Stimulated activated CD4-positive, alpha-beta T cell treated with anti-CD3 and anti-CD28 coated beads, Interleukin-4, amount 100 ng/mL, for 4 hours (primary cell): Measurements from ENCODE around the gene RBM24.

Experiments used
- DNase-seq, 2 experiments: peaks; one replicate each; pipeline ENCODE4 v3.0.0-alpha.2; 2020

RBM24 gene

GRCh38 chr6:17281100-17281496 lies at the start of gene RBM24:
TSS of gene RBM24 (plus strand) at chr6:17281361. CDS start at chr6:17281582, 221 bp downstream.
- DNase-seq: peak; percentile 11 to 37

GRCh38 chr6:17233531-17233930 lies 47.6 kb upstream of the RBM24 start:
- no peak for DNase-seq

- DNase-seq: no peak
Measured at GRCh38 chr6:17237246-17237645, 43.9 kb upstream of the RBM24 start.

GRCh38 chr6:17239260-17239659 lies 41.9 kb upstream of the RBM24 start:
- DNase-seq: no peak

GRCh38 chr6:17240803-17241500 lies 40.2 kb upstream of the RBM24 start:
- DNase-seq: no peak

- DNase-seq: no peak
Measured at GRCh38 chr6:17242087-17242486, 39.1 kb upstream of the RBM24 start.

- no peak for DNase-seq
Measured at GRCh38 chr6:17250237-17250636, 30.9 kb upstream of the RBM24 start.

- DNase-seq: no peak
Measured at GRCh38 chr6:17251953-17252352, 29.2 kb upstream of the RBM24 start.

- DNase-seq: no peak
Measured at GRCh38 chr6:17258749-17259148, 22.4 kb upstream of the RBM24 start.

GRCh38 chr6:17265570-17265969 lies 15.6 kb upstream of the RBM24 start:
- no peak for DNase-seq

GRCh38 chr6:17267566-17267965 lies 13.6 kb upstream of the RBM24 start:
- DNase-seq: no peak

GRCh38 chr6:17268114-17268513 lies 13.0 kb upstream of the RBM24 start:
- no peak for DNase-seq

GRCh38 chr6:17269840-17270239 lies 11.3 kb upstream of the RBM24 start:
- DNase-seq: no peak

- no peak for DNase-seq
Measured at GRCh38 chr6:17271628-17272027, 9.5 kb upstream of the RBM24 start.

GRCh38 chr6:17276766-17277165 lies 4.4 kb upstream of the RBM24 start:
- DNase-seq: no peak

GRCh38 chr6:17277256-17277655 lies 3.9 kb upstream of the RBM24 start:
- DNase-seq: no peak

GRCh38 chr6:17278289-17279063 lies 2.7 kb upstream of the RBM24 start:
- no peak for DNase-seq

- no peak for DNase-seq
Measured at GRCh38 chr6:17280138-17280537, 1.0 kb upstream of the RBM24 start.

- DNase-seq: no peak
Measured at GRCh38 chr6:17280552-17281090, 540 bp upstream of the RBM24 start.

GRCh38 chr6:17281497-17282481 lies 628 bp downstream of the RBM24 start:
- DNase-seq: no peak

GRCh38 chr6:17283074-17283473 lies 1.9 kb downstream of the RBM24 start:
- no peak for DNase-seq

GRCh38 chr6:17289630-17290061 lies 8.5 kb downstream of the RBM24 start:
- DNase-seq: no peak

- no peak for DNase-seq
Measured at GRCh38 chr6:17291778-17292177, 10.6 kb downstream of the RBM24 start.
